ENCODE results near the gene PITX1. TPM values are rescaled to one million over a fixed set of nuclear protein-coding genes. Genes with fewer than 3 reads are reported as not detected.

Gene PITX1
- total RNA-seq, 1 donor from 2014 or later, result 7.3 TPM

- DNase-seq (ENCODE audit: low spot score), result no peak
These were observed 7.7 kb upstream of the PITX1 start for GRCh38 chr5:135041726-135042125.

DNA sequence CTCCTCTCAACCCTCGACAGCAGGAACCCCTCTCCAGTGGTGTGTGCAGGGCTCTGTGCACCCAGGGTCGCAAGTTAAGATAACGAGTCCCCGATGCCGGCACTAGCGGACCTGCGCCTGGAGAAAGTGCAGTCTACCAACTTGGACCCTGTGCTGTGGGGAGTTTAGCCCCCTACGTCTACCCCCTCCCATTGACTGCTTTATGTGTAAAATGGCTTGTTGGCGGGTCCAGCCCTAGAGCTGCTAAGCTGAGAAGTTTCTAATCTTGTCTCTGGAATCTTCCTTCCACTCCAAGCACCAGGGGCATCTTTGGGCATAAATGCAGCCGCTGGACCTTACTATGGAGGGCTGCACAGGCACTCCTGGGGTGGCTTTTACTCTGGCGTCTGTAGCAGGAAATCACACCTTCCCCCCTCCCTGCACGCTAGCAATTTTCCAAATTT, 7.1 kb upstream of the PITX1 start:
- DNase-seq (ENCODE audit: low spot score), result no peak

DNA sequence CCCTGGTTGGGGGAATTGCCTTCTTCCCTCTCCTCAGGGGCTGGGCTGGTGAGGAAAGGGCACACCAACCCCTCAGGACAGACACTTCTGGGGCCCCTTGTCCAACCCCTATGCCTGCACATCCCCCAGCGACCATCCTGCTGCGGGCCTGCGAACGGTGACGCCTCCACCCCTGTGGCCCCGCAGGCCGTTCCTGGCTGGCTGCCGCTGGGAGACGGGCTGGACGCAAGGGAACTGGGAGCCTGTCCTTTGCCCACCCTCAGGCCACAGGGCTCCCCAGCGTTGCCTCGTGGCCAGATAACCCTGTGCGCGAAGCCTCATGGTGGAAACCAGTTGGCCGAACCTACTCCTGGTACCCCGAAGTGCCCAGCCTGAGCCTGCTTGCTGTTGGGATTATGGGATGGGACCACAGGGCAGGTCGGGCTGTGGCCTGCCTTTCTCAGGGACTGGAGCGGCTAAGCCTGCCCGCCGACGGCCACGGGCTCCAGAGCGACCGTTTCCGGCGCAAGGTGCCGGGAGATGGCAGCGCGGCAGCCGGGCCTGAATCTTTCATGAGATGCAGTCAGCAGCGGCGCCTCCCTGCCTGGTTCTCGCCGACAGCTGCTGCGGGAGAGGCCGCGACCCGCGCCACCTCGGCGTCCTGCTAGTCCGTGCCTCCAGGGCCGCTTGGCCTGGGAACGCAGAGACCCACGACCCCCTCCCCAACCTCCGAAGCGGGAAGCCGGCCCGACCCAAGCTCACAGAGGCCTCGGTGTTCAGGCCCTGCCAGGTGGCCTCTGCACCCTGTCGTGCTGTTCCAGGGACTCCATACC, 6.5 kb upstream of the PITX1 start:
- DNase-seq (ENCODE audit: low spot score), result no peak

- DNase-seq (ENCODE audit: low spot score), result no peak
These were observed 6.0 kb upstream of the PITX1 start for GRCh38 chr5:135040034-135040332.

- DNase-seq (ENCODE audit: low spot score), result no peak
These were observed 5.4 kb upstream of the PITX1 start for GRCh38 chr5:135039271-135040033.

DNA sequence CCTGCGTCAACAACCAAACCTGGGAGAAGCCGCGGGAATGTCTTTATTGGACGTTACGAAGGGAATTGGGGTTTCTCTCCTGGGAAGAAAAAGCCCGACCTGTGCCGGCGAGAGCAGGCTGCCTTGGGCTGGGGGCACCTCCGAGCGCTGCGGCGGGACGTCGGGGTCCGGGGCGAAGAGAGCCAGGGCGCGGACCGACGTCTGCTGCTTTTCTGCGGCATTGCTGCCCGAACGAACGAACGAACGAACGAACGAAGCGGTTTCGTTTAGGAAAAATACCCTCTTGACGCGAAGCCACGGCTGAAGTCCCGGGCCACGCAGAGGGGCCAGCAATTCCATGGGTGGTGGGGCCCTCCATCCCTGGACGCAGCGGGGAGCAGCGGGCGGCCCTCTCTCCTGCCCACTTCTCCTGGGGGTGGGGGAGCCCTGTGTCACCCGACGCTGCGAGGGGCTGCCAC, 4.8 kb upstream of the PITX1 start:
- DNase-seq (ENCODE audit: low spot score), result no peak

- DNase-seq (ENCODE audit: low spot score), result no peak
These were observed 4.3 kb upstream of the PITX1 start for GRCh38 chr5:135038205-135038812.

GRCh38 chr5:135037519-135038204, 3.6 kb upstream of the PITX1 start:
- no peak for DNase-seq (ENCODE audit: low spot score)

DNA sequence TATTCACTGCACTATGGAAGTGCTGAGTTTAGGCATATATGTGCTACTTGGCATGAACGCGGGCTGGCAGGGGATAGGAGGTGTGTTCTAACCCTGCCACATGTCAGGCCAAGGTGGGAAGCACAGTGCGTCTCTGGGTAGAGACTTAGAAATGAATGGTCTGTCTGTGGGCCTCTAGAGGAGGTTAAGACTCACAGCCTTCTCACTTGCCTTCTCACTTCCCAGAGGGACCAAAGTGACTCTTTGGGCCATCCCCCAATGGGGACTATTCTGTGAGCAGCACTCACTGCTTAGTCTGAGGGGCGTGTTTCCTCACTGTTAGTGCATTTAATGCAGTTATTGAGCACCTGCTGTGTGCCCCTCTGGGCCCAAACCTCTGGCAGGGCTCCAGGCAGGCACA, 2.4 kb upstream of the PITX1 start:
- no peak for DNase-seq (ENCODE audit: low spot score)

- no peak for DNase-seq (ENCODE audit: low spot score)
These were observed 1.6 kb upstream of the PITX1 start for GRCh38 chr5:135035678-135036030.

GRCh38 chr5:135034963-135035677, 1.1 kb upstream of the PITX1 start:
- no peak for DNase-seq (ENCODE audit: low spot score)

DNA sequence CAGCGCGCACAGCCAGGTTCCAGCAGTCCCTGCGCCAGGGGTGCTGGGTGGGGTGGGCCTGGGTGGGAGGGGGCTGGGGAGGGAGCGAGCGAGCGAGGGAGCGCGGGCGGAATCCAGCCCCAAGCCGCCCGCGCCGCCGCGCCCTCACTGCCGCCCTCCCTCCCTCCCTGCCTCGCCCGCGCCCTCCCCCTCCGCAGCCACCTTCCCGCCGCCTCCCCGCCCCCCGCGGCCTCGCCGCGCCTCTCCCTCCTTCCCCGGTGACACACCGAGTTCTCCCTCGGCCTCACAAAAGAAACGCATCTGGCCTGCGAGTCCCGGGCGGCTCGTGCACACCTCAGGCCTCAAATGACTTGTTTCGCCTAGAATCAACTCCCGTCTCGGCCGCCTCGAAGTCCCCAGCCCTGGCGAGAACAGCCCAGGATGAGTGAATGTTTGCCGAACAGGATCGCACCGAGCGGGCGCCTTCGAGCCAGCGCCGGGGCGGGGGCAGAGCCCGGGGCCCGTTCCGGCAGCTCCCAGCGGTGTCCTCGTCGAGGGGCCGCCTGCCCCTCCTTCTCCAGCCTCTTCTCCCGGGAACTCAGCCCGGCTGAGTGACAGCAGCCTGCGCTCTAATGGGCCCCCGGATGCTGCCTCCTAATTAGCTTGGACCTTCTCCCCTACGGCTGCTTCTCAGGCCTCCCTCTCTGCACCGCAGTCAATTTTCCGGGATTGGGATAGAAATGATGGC, 371 bp upstream of the PITX1 start:
- peak; percentile 32 for DNase-seq (ENCODE audit: low spot score)

- DNase-seq (ENCODE audit: low spot score), result no peak
These were observed 798 bp downstream of the PITX1 start for GRCh38 chr5:135032999-135033861.

GRCh38 chr5:135032695-135032998, 1.4 kb downstream of the PITX1 start:
- DNase-seq (ENCODE audit: low spot score), result no peak

DNA sequence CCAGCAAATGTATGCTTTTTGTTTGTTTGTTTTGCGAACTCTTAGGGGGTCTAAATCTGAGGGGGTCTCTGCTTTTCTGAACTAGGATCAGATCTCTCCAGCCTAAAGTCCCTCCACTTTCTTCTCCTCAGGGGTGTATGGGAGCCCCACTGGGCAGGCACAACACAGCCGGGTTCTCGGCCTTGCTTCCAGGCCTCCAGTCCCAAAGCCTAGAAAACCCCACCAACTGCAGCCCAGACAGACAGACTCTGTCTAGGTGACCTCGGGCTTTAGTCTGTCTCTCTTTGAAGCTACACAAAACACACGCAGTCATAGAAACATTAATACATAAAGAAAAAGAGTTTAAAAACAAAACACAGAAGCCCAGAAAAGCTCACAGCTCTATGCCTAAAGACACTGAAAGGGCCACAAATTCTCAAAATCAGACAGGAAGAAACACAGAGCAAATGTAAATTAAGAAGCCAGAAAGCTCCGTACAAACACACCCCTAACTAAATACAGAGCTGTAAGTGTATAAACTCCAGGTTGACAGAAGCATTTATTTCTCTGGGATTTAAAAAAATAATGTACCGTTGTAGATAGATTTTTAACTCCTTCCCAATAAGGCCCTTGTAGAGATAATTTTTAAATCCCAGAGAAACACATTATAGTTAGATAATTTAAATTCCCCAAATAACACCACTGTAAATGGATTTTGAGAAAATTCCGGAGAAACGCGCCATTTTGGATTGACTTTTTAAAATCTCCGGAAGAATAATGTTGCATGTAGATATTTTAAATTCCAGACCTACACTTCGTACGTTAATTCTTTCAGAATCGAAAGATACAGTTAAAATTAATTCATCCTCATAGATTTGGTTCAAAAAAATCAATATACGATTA, 2.0 kb downstream of the PITX1 start:
- DNase-seq (ENCODE audit: low spot score), result no peak

GRCh38 chr5:135030956-135031812, 2.8 kb downstream of the PITX1 start:
- no peak for DNase-seq (ENCODE audit: low spot score)

- DNase-seq (ENCODE audit: low spot score), result no peak
These were observed 3.7 kb downstream of the PITX1 start for GRCh38 chr5:135030123-135030955.

All from mucosa of gallbladder (tissue), 1 donor.